ENCODE data around the gene ICA1.

ICA1 gene

DNA sequence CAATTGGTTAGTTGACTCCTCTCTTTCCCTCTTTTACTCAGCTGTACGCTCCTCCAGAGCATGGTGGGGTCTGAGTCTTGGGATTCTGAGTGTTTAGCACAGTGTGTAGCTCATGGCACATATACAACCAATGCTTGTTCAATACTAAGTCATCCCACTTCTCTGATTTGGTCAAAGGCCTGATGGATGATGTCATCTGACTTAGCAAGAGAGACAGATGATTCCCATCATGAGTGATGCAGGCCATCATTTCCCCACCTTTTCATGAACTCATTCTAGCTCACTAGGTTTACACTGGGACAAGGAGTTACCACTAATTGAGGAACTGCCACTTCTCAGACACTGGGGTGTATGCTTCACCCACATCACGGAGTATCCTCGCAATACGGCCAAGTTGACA, 3.8 kb downstream of the ICA1 start:
- no peak for ATAC-seq (ENCODE audit: low read depth)
- no peaks in the 10 kb centered on the region for H3K4me1 ChIP-seq (ENCODE audit: insufficient read depth, poor library complexity, severe bottlenecking)
- no peak overlapping the region for H3K4me3 ChIP-seq (ENCODE audit: severe bottlenecking)

DNA sequence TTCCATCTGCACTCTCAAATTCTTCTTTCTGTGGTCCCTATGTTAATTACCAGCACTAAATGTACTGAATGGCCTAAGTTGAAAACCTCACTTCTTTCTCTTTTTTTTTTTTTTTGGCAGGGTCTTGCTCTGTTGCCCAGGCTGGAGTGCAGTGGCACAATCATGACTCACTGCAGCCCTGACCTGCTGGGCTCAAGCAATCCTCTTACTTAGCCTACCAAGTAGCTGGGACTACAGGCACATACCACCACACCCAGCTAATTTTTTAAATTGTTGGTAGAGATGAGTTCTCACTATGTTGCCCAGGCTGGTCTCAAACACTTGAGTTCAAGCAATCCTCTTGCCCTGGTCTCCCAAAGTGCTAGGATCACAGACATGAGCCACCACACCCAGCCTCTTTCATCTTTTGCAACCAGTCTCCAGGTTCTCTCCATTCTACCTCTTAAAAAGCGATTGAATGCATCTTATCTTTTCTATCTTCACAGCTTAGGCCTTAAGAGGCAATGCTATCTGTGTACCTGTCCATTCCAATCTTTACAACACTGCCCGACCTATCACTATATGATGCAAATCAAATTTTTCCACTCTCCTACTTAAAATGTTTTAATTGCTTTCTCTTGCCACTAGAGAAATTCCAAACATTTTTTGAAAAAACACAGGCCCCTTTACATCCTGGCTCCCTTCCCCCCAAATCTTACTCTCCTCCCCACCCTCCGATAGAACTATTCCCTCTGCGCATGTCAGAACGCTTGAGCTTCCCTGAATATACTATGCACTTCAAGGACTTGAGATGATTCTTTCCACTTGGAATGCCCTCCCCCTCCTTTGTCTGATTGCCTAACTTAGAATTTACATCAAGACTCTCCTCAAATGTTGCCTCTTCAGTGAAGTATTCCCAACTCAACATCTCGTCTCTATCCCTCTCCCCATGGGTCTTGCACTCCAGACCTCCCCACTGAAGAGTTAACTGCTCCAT, 6.0 kb downstream of the ICA1 start:
- DNase-seq (ENCODE audit: low spot score) = no peak
- ATAC-seq (ENCODE audit: low read depth) = no peak
- TF ChIP-seq, protein P1, sequence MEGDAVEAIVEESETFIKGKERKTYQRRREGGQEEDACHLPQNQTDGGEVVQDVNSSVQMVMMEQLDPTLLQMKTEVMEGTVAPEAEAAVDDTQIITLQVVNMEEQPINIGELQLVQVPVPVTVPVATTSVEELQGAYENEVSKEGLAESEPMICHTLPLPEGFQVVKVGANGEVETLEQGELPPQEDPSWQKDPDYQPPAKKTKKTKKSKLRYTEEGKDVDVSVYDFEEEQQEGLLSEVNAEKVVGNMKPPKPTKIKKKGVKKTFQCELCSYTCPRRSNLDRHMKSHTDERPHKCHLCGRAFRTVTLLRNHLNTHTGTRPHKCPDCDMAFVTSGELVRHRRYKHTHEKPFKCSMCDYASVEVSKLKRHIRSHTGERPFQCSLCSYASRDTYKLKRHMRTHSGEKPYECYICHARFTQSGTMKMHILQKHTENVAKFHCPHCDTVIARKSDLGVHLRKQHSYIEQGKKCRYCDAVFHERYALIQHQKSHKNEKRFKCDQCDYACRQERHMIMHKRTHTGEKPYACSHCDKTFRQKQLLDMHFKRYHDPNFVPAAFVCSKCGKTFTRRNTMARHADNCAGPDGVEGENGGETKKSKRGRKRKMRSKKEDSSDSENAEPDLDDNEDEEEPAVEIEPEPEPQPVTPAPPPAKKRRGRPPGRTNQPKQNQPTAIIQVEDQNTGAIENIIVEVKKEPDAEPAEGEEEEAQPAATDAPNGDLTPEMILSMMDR (IDR thresholded peaks at IDR 0.05; ENCODE audit: poor library complexity, severe bottlenecking) = no peak

More for the DNA sequence above, 3.8 kb downstream of the ICA1 start:
- Histone ChIP-seq H3K27me3 (ENCODE audit: insufficient read depth, poor library complexity, severe bottlenecking) (peaks cover 6% of the 10 kb centered on the region), H3K9me3 (ENCODE audit: severe bottlenecking) (no peaks in the 10 kb centered on the region), H3K27ac (ENCODE audit: poor library complexity, severe bottlenecking) (no peak overlapping the region), H3K36me3 (ENCODE audit: low read depth) (no peaks in the 10 kb centered on the region)
- TF ChIP-seq, protein P1 (IDR thresholded peaks at IDR 0.05; ENCODE audit: poor library complexity, severe bottlenecking) = no peak
- DNase-seq (ENCODE audit: low spot score) = no peak

DNA sequence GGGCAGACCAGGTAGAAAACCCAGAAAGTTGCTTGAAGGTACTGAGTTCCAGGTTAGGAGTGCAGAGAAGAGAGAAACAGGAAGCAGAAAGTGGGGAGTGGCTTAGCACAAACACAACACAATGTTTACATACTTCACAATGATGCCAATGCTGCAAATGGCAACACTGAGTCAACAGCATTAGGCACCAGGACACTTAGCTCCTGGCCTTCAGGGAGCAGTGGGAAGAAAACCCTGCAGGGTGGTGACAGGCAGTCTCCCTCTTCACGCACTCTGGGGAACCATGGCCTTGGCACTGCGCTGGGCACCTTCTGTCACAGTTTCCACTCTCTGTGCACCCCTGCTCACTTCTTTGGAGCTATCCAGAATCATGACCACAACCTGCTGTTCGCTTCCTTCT, 7.3 kb downstream of the ICA1 start:
- Histone ChIP-seq H3K27me3 (ENCODE audit: insufficient read depth, poor library complexity, severe bottlenecking) (no peaks in the 10 kb centered on the region), H3K9me3 (ENCODE audit: severe bottlenecking) (no peaks in the 10 kb centered on the region), H3K4me1 (ENCODE audit: insufficient read depth, poor library complexity, severe bottlenecking) (no peaks in the 10 kb centered on the region), H3K36me3 (ENCODE audit: low read depth) (no peaks in the 10 kb centered on the region), H3K4me3 (ENCODE audit: severe bottlenecking) (no peak overlapping the region), H3K27ac (ENCODE audit: poor library complexity, severe bottlenecking) (no peak overlapping the region)
- DNase-seq (ENCODE audit: low spot score) (no peak), ATAC-seq (ENCODE audit: low read depth) (no peak)
- TF ChIP-seq, protein P1 (IDR thresholded peaks at IDR 0.05; ENCODE audit: poor library complexity, severe bottlenecking) = no peak

More for the DNA sequence above, 6.0 kb downstream of the ICA1 start:
- Histone ChIP-seq H3K4me1 (ENCODE audit: insufficient read depth, poor library complexity, severe bottlenecking) (no peaks in the 10 kb centered on the region), H3K27me3 (ENCODE audit: insufficient read depth, poor library complexity, severe bottlenecking) (no peaks in the 10 kb centered on the region), H3K4me3 (ENCODE audit: severe bottlenecking) (no peak overlapping the region), H3K27ac (ENCODE audit: poor library complexity, severe bottlenecking) (no peak overlapping the region), H3K36me3 (ENCODE audit: low read depth) (no peaks in the 10 kb centered on the region), H3K9me3 (ENCODE audit: severe bottlenecking) (no peaks in the 10 kb centered on the region)

DNA sequence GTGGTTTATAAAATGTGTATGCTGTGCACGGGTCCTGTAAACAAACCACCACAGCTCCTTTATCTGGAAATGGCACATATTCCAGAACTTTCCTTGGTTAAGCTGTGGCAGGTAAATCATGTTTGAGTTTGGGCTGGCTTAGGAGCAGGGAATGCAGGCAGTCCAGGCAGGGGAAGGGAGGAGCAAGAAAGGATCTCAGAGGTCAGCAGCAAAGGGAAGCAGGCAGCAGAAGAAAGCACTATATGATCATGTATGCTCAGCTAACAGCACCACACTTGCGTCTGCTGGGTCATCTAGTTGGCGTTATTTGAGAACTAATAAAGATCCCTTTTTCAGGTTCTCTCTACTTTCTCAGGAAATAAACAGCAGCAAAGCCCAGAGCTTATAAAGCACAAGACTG, 7.8 kb downstream of the ICA1 start:
- Histone ChIP-seq H3K4me3 (ENCODE audit: severe bottlenecking) (no peak overlapping the region), H3K4me1 (ENCODE audit: insufficient read depth, poor library complexity, severe bottlenecking) (no peaks in the 10 kb centered on the region), H3K27me3 (ENCODE audit: insufficient read depth, poor library complexity, severe bottlenecking) (no peaks in the 10 kb centered on the region), H3K27ac (ENCODE audit: poor library complexity, severe bottlenecking) (no peak overlapping the region), H3K9me3 (ENCODE audit: severe bottlenecking) (no peaks in the 10 kb centered on the region), H3K36me3 (ENCODE audit: low read depth) (no peaks in the 10 kb centered on the region)
- TF ChIP-seq, protein P1 (IDR thresholded peaks at IDR 0.05; ENCODE audit: poor library complexity, severe bottlenecking) = no peak
- DNase-seq (ENCODE audit: low spot score) (no peak), ATAC-seq (ENCODE audit: low read depth) (no peak)

DNA sequence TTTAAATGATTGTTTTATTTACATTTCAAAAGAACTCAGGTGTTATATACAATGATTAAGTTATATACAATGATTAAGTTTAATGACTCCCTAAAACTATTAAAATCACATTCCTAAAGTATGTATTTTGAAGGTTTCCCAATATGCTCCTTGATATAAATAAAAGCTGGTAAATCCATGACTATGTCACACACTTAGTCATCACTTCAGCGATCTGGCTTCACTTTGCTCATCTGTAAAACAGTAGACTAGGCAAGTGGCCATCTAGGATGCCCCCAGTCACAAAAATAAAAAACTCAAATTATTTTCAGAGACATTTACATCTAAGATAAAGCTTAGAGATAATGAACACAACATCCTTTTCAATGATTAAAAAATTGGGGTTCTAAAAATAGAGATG, 10.8 kb downstream of the ICA1 start:
- Histone ChIP-seq H3K4me3 (ENCODE audit: severe bottlenecking) (no peak overlapping the region), H3K27ac (ENCODE audit: poor library complexity, severe bottlenecking) (no peak overlapping the region), H3K9me3 (ENCODE audit: severe bottlenecking) (no peaks in the 10 kb centered on the region), H3K27me3 (ENCODE audit: insufficient read depth, poor library complexity, severe bottlenecking) (no peaks in the 10 kb centered on the region), H3K36me3 (ENCODE audit: low read depth) (no peaks in the 10 kb centered on the region), H3K4me1 (ENCODE audit: insufficient read depth, poor library complexity, severe bottlenecking) (no peaks in the 10 kb centered on the region)
- DNase-seq (ENCODE audit: low spot score) (no peak), ATAC-seq (ENCODE audit: low read depth) (peak; percentile 45; the same call in 1 of the 3 replicates)
- TF ChIP-seq, protein P1 (IDR thresholded peaks at IDR 0.05; ENCODE audit: poor library complexity, severe bottlenecking) = no peak

Measured in RWPE2 (cell line).